RCC 7860 (cell line): ENCODE measurements around the gene SRBD1.

Experiments used
- DNase-seq: peaks from one replicate; pipeline ENCODE4 v3.0.0-alpha.2; 2015; ENCODE audit warnings: low spot score
- FAIRE-seq: peaks from 2 replicates; lab custom pipeline; 2012; peaks lifted over from hg19 to GRCh38; lab: Jason Lieb, UNC

SRBD1 gene

GRCh38 chr2:45477546-45477945 lies 133.5 kb downstream of the SRBD1 start:
- DNase-seq (no peak), FAIRE-seq (no peak)

GRCh38 chr2:45470531-45470930 lies 140.5 kb downstream of the SRBD1 start:
- DNase-seq (no peak), FAIRE-seq (no peak)

- FAIRE-seq (no peak), DNase-seq (no peak)
These were observed 141.6 kb downstream of the SRBD1 start for GRCh38 chr2:45469314-45470099.

- DNase-seq: no peak
- no peak for FAIRE-seq
These were observed 142.8 kb downstream of the SRBD1 start for GRCh38 chr2:45468279-45468678.

GRCh38 chr2:45466053-45466452 lies 145.0 kb downstream of the SRBD1 start:
- no peak for DNase-seq
- no peak for FAIRE-seq

- DNase-seq (no peak), FAIRE-seq (no peak)
These were observed 150.2 kb downstream of the SRBD1 start for GRCh38 chr2:45460825-45461224.

GRCh38 chr2:45459860-45460259 lies 151.2 kb downstream of the SRBD1 start:
- DNase-seq: no peak
- no peak for FAIRE-seq

- FAIRE-seq (peak; percentile 63), DNase-seq (peak; percentile 45)
These were observed 152.0 kb downstream of the SRBD1 start for GRCh38 chr2:45458909-45459563.

- DNase-seq (no peak), FAIRE-seq (no peak)
These were observed 153.7 kb downstream of the SRBD1 start for GRCh38 chr2:45457211-45457945.

GRCh38 chr2:45452866-45453265 lies 158.2 kb downstream of the SRBD1 start:
- no peak for FAIRE-seq
- no peak for DNase-seq

GRCh38 chr2:45450634-45451033 lies 160.4 kb downstream of the SRBD1 start:
- no peak for FAIRE-seq
- no peak for DNase-seq

GRCh38 chr2:45448217-45448616 lies 162.8 kb downstream of the SRBD1 start:
- FAIRE-seq: no peak
- no peak for DNase-seq

GRCh38 chr2:45446016-45446415 lies 165.1 kb downstream of the SRBD1 start:
- FAIRE-seq (no peak), DNase-seq (no peak)

GRCh38 chr2:45445037-45445436 lies 166.0 kb downstream of the SRBD1 start:
- FAIRE-seq (no peak), DNase-seq (no peak)

GRCh38 chr2:45443012-45443411 lies 168.1 kb downstream of the SRBD1 start:
- DNase-seq (no peak), FAIRE-seq (no peak)

- FAIRE-seq (no peak), DNase-seq (no peak)
These were observed 169.0 kb downstream of the SRBD1 start for GRCh38 chr2:45442026-45442425.

GRCh38 chr2:45441571-45441970 lies 169.5 kb downstream of the SRBD1 start:
- FAIRE-seq (no peak), DNase-seq (no peak)

GRCh38 chr2:45439788-45440773 lies 171.0 kb downstream of the SRBD1 start:
- FAIRE-seq: no peak
- DNase-seq: no peak

- no peak for FAIRE-seq
- DNase-seq: no peak
These were observed 172.0 kb downstream of the SRBD1 start for GRCh38 chr2:45438872-45439665.

- no peak for FAIRE-seq
- no peak for DNase-seq
These were observed 174.6 kb downstream of the SRBD1 start for GRCh38 chr2:45436456-45436855.
